Medulla oblongata (tissue), 1 donor: ENCODE measurements around the gene CCL4L2.
"Not testable (repeated sequence)": the region's sequence is repeated elsewhere in the genome, so short reads cannot be mapped to it uniquely, and the experiment has no call there.

Experiments
- DNase-seq: peaks from one replicate; pipeline ENCODE4 v3.0.0-alpha.2; 2015; ENCODE audit errors: extremely low spot score

CCL4L2 gene

DNA sequence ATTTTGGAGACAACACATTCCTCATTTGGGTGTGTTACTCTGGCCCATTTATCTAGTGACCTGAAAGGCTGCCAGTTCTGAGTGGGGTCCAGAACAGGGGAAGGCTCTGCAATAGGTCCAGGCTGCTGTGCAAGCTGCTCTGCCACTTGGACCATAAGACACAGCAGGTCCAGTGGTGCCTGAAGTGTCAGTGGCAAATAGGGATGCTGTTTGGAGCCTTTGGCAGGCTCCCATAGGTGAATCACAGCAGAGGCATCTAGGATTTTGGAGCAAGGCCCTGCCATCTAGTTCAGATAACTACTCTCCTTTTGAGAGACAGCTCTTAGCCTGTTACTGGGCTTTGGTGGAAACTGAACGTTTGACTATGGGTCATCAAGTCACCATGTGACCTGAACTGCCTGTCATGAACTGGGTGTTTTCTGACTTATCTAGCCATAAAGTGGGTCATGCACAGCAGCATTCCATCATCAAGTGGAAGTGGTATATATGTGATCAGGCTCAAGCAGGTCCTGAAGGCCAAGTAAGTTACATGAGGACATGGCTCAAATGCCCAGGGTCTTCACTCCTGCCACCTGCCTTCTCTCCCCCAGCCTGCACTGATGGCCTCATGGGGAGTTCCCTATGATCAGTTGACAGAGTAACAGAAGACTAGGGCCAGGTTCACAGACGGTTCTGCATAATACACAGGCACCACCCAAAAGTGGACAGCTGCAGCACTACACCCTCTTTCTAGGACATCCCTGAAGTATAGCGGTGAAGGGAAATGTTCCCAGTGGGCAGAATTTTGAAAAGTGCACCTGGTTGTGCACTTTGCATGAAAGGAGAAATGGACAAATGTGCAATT is 10.1 kb downstream of the CCL4L2 start:
- not testable (repeated sequence) for DNase-seq

DNA sequence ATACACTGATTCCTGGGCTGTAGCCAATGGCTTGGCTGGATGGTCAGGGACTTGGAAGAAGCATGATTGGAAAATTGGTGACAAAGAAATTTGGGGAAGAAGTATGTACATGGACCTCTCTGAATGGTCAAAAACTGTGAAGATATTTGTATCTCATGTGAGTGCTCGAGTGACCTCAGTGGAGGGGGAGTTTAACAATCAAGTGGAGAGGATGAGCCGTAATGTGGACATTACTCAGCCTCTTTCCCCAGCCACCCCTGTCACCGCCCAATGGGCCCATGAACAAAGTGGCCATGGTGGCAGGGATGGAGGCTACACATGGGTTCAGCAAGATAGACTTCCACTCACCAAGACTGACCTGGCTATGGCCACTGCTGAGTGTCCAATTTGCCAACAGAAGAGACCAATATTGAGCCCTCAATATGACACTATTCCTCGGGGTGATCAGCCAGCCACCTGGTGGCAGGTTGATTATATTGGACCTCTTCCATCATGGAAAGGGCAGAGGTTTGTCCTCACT is 10.8 kb downstream of the CCL4L2 start:
- DNase-seq, result not testable (repeated sequence)

DNA sequence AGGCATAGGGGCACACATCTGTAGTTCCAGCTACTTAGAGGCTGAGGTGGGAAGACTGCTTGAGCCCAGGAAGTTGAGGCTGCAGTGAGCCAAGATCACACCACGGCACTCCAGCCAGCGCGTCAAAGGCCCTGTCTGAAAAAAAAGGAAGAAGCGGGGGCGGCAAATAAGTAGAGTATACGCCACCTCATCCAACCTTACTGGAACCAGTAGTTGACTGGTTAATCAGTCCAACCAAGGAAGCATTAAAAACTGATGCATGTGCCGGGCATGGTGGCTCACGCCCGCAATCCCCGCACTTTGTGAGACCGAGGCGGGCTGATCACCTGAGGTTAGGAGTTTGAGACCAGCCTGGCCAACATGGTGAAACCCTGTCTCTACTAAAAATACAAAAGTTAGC is 12.1 kb downstream of the CCL4L2 start:
- not testable (repeated sequence) for DNase-seq

DNA sequence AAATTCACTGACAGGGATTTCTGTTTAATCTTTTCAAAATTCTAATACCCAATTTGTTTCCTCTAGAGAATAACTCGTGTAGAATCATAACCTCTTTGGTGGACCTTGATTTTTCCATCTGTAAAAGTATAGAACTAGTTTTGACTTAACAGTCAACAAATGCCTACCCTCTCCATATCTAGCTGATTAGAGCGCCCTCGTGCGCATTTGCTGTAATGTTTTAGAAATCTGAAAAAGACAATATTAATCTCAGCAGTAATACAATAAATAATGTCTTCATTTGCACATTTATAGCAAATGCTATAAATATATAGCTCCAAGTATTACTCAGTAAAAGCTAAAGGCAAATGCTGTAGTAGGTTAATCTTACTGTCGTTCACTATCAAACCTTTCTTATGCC is 18.8 kb downstream of the CCL4L2 start:
- not testable (repeated sequence) for DNase-seq

DNA sequence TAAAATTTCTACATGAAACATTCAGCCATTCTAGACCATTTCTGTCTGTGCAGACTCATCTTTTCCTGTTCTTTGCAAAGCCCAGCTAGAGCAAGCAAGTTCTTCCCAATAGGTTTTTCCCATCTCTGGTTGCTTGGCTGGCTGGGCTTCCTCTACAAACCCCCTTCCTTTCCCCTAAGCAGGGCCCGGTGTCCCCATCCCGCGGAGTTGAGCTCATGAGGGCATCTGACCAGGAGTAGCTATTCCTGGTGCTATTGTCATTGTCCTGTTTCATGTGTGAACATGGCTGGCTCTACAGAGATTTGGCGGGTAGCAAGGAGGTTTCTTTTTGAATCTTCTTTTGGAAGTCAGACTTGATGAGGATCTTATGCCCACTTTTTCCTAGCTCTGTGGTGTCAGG is 31.2 kb downstream of the CCL4L2 start:
- not testable (repeated sequence) for DNase-seq
